Bronchial epithelial cell (primary cell): ENCODE measurements around the gene LRMDA. TPM values are rescaled to one million over a fixed set of nuclear protein-coding genes. Genes with fewer than 3 reads are reported as not detected.

Source experiments
- DNase-seq: peaks from one replicate; pipeline ENCODE4 v3.0.0-alpha.2; 2010; ENCODE audit warnings: low read depth
- FAIRE-seq: peaks from 2 replicates; lab custom pipeline; 2011; peaks lifted over from hg19 to GRCh38; lab: Jason Lieb, UNC
- H3K27me3 ChIP-seq: 2 replicates; pipeline ENCODE4 v1.5.1; 2011; ENCODE audit warnings: low read length; ENCODE audit not compliant: control insufficient read depth, insufficient read depth
- H3K36me3 ChIP-seq: 2 replicates; pipeline ENCODE4 v1.5.1; 2011; ENCODE audit warnings: low read length; ENCODE audit not compliant: control insufficient read depth, insufficient read depth
- H3K4me3 ChIP-seq: 2 replicates; pipeline ENCODE4 v1.5.1; 2011; ENCODE audit warnings: mild to moderate bottlenecking, low read depth, low read length, control low read depth
- CTCF ChIP-seq: IDR thresholded peaks from 2 replicates; pipeline ENCODE4 v1.5.1; 2011; ENCODE audit warnings: mild to moderate bottlenecking, moderate library complexity, low read length, control low read depth, inconsistent platforms; ENCODE audit not compliant: insufficient read depth, severe bottlenecking
- total RNA-seq: library from RNA; depleted of rRNA; stranded (reverse); fragments of >200 nt; gene quantifications from 2 replicates; pipeline ENCODE4 v1.2.1, GENCODE V29; 2014

LRMDA gene
- total RNA-seq, 1 donor from 2014 or later, result 1.6 TPM

DNA sequence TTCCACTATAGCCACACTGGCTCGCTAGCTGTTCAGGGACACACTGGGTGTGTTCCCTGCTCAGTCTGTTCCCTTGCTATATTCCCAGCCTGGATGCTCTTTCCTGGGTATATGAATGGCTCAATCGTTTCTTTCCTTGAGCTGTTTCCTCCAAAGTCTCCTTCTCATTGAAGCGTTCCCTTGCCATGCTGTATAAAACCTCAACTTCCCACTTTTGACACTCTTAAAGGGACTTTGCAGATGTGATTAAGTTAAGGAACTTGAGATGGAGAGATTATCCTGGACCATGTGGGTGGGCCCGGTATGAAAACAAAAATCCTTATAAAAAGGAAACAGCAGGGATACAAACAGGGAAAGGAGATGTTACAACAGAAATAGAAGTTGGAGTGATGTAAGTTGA is 973.1 kb downstream of the LRMDA start:
- Histone ChIP-seq H3K36me3 (no peaks in the 10 kb centered on the region), H3K27me3 (no peaks in the 10 kb centered on the region), H3K4me3 (no peak overlapping the region)
- DNase-seq (no peak), FAIRE-seq (no peak)
- no peak for TF ChIP-seq CTCF

- TF ChIP-seq CTCF, result no peak
- DNase-seq, result no peak
- no peak for FAIRE-seq
- Histone ChIP-seq H3K4me3 (no peak overlapping the region), H3K27me3 (no peaks in the 10 kb centered on the region), H3K36me3 (no peaks in the 10 kb centered on the region)
These were observed 974.5 kb downstream of the LRMDA start for GRCh38 chr10:76405922-76406321.

- no peak for TF ChIP-seq CTCF
- DNase-seq, result no peak
- no peaks in the 10 kb centered on the region for H3K27me3 ChIP-seq
- H3K4me3 ChIP-seq, result no peak overlapping the region
- no peak for FAIRE-seq
- H3K36me3 ChIP-seq, result no peaks in the 10 kb centered on the region
These were observed 977.2 kb downstream of the LRMDA start for GRCh38 chr10:76408646-76409045.

DNA sequence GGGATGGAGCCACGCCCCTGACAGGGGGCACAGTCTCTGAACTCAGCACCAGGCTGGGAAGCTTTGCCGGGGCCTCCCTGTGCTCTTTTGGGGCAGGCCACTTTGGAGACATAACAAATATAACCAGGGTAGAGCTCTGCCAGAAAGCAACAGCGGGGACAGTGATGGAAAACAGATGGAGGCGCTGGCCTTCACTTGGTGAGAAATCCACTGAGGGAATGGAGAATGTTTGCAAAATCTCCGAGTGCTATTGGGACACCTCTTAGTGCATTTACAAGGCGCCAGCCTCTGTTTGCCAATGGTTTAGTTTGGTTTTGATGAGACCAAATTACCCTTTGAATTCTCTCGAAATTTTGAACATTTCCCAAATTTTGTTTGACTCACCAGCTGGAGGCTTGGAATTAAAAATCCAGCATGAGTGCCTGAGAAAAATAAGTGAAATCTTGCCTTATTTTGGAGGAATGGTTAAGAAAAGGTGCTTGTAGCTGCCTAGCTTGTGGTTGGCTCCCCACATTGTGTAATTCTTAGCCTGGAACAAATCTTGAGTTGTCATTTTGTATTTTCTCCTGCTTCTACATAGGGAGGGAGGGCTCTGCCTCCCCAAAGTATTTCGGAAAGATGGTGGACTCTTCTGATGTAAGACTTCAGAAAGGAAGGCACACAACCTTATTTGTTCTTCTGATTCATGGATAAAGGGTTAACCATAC is 980.5 kb downstream of the LRMDA start:
- H3K36me3 ChIP-seq, result no peaks in the 10 kb centered on the region
- no peak for DNase-seq
- TF ChIP-seq CTCF, result no peak
- no peak for FAIRE-seq
- H3K27me3 ChIP-seq, result no peaks in the 10 kb centered on the region
- H3K4me3 ChIP-seq, result no peak overlapping the region

GRCh38 chr10:76415554-76415953 is 984.1 kb downstream of the LRMDA start:
- Histone ChIP-seq H3K36me3 (no peaks in the 10 kb centered on the region), H3K27me3 (no peaks in the 10 kb centered on the region), H3K4me3 (no peak overlapping the region)
- TF ChIP-seq CTCF, result no peak
- FAIRE-seq (no peak), DNase-seq (no peak)

DNA sequence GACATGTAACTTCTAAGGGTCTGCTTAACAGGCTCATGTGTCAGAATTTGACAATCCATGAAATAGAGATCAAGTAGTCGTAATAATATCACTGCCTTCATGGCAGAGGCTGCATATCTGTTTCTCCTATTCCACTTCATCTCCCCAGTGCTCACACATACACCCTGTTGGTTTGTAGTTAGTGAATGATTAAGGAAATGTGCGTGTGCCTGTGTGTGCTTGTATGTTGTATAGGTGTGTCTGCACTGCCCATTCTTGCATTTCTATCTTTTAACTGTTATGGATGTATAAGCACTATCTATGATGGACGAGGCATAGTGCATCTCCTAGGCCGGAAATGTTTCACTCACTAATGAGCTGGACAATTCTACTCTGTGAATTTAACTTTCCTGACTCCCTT is 985.2 kb downstream of the LRMDA start:
- FAIRE-seq (no peak), DNase-seq (no peak)
- H3K27me3 ChIP-seq, result no peaks in the 10 kb centered on the region
- no peak for TF ChIP-seq CTCF
- no peaks in the 10 kb centered on the region for H3K36me3 ChIP-seq
- no peak overlapping the region for H3K4me3 ChIP-seq
